MM.1S (cell line): ENCODE data around the gene GPR107.

ENCODE experiments used
- DNase-seq: peaks from one replicate; pipeline ENCODE4 v3.0.0-alpha.2; 2015
- H2AFZ ChIP-seq: fragments of 300-600 bp; sonication (generic); 2 replicates; pipeline ENCODE4 v1.6.0; 2016; ENCODE audit warnings: antibody characterized with exemption, low read length
- H3F3A ChIP-seq: fragments of 300-600 bp; sonication (generic); 2 replicates; pipeline ENCODE4 v1.6.1; 2016; ENCODE audit warnings: mild to moderate bottlenecking, antibody characterized with exemption, low read length, moderate library complexity, mixed read lengths; ENCODE audit not compliant: insufficient read depth
- H3K27ac ChIP-seq: fragments of 300-600 bp; sonication (generic); 2 replicates; pipeline ENCODE4 v1.5.1; 2016; ENCODE audit warnings: mild to moderate bottlenecking, low read length
- H3K27me3 ChIP-seq: fragments of 300-600 bp; sonication (generic); replicated peaks from 2 replicates; pipeline ENCODE4 v1.6.0; 2016; ENCODE audit warnings: low read length; ENCODE audit not compliant: insufficient read depth
- H3K36me3 ChIP-seq: fragments of 300-600 bp; sonication (generic); replicated peaks from 2 replicates; pipeline ENCODE4 v1.6.1; 2016; ENCODE audit warnings: mild to moderate bottlenecking, low read length, mixed read lengths; ENCODE audit not compliant: insufficient read depth
- H3K4me1 ChIP-seq: fragments of 300-600 bp; sonication (generic); 2 replicates; pipeline ENCODE4 v1.6.1; 2016; ENCODE audit warnings: low read length, mixed read lengths
- H3K4me2 ChIP-seq: fragments of 300-600 bp; sonication (generic); 2 replicates; pipeline ENCODE4 v1.6.0; 2016; ENCODE audit warnings: low read depth, low read length
- H3K4me3 ChIP-seq: fragments of 300-600 bp; sonication (generic); 2 replicates; pipeline ENCODE4 v1.5.1; 2016; ENCODE audit warnings: low read length, mixed read lengths
- H3K79me2 ChIP-seq: fragments of 300-600 bp; sonication (generic); 2 replicates; pipeline ENCODE4 v1.6.1; 2016; ENCODE audit warnings: mixed run types, low read length, mixed read lengths
- H3K9ac ChIP-seq: fragments of 300-600 bp; sonication (generic); 2 replicates; pipeline ENCODE4 v1.6.1; 2016; ENCODE audit warnings: low read length, mixed read lengths
- H3K9me2 ChIP-seq: fragments of 300-600 bp; sonication (generic); replicated peaks from 2 replicates; pipeline ENCODE4 v1.6.1; 2016; ENCODE audit warnings: mild to moderate bottlenecking, low read length, mixed read lengths; ENCODE audit not compliant: insufficient read depth
- H3K9me3 ChIP-seq: fragments of 300-600 bp; sonication (generic); replicated peaks from 2 replicates; pipeline ENCODE4 v1.6.1; 2016; ENCODE audit warnings: mild to moderate bottlenecking, low read length, mixed read lengths; ENCODE audit not compliant: insufficient read depth
- H4K20me1 ChIP-seq: fragments of 300-600 bp; sonication (generic); 2 replicates; pipeline ENCODE4 v1.6.1; 2016; ENCODE audit warnings: mild to moderate bottlenecking, low read length, moderate library complexity, mixed read lengths; ENCODE audit not compliant: insufficient read depth
- EZH2 ChIP-seq: fragments of 300-600 bp; sonication (generic); optimal IDR thresholded peaks from 2 replicates; pipeline ENCODE3; 2017; ENCODE audit warnings: low read depth, mild to moderate bottlenecking, antibody characterized with exemption, low read length, mixed read lengths
- EZH2phosphoT487 ChIP-seq: fragments of 300-600 bp; sonication (generic); IDR thresholded peaks from 2 replicates; pipeline ENCODE4 v1.6.1; 2018; ENCODE audit warnings: antibody characterized with exemption, low read length
- TF ChIP-seq, protein P1 (sequence below): fragments of 300-600 bp; sonication (generic); IDR thresholded peaks from 2 replicates; pipeline ENCODE4 v1.5.1; 2016; ENCODE audit warnings: antibody characterized with exemption, low read length, mixed read lengths

The GPR107 gene

DNA sequence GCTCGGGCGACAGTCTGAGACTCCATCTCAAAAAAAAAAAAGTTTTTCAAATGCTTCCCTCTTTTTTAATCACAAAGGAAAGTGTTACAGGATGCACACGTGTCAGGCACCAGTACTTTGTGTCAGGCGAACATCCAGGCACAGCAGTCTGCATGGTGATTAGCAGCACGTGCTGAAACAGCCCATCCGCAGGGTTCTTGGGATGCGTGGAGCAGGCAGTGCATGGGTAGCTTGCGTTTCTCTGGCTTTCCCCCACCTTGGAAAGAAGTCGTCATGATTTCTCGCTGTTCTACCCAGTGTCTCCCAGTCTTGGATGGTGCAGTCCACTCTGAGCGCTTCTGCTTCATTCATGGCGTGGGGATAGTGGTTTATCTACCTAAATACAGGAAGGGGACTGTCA is 35.4 kb downstream of the GPR107 start:
- Histone ChIP-seq H3K79me2 (no peaks in the 10 kb centered on the region), H3K9me2 (no peaks in the 10 kb centered on the region), H3K4me2 (no peak overlapping the region), H2AFZ (no peak overlapping the region), H3K27me3 (no peaks in the 10 kb centered on the region), H3K9ac (no peak overlapping the region), H4K20me1 (no peaks in the 10 kb centered on the region), H3K36me3 (no peaks in the 10 kb centered on the region; the same call in 1 of the 2 replicates), H3K27ac (no peak overlapping the region), H3K9me3 (no peaks in the 10 kb centered on the region), H3F3A (no peaks in the 10 kb centered on the region), H3K4me1 (no peaks in the 10 kb centered on the region), H3K4me3 (no peak overlapping the region)
- DNase-seq = no peak
- no peak for TF ChIP-seq EZH2phosphoT487
- TF ChIP-seq, protein P1, sequence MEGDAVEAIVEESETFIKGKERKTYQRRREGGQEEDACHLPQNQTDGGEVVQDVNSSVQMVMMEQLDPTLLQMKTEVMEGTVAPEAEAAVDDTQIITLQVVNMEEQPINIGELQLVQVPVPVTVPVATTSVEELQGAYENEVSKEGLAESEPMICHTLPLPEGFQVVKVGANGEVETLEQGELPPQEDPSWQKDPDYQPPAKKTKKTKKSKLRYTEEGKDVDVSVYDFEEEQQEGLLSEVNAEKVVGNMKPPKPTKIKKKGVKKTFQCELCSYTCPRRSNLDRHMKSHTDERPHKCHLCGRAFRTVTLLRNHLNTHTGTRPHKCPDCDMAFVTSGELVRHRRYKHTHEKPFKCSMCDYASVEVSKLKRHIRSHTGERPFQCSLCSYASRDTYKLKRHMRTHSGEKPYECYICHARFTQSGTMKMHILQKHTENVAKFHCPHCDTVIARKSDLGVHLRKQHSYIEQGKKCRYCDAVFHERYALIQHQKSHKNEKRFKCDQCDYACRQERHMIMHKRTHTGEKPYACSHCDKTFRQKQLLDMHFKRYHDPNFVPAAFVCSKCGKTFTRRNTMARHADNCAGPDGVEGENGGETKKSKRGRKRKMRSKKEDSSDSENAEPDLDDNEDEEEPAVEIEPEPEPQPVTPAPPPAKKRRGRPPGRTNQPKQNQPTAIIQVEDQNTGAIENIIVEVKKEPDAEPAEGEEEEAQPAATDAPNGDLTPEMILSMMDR = no peak
- TF ChIP-seq EZH2 = no peak

- Histone ChIP-seq H3K9ac (no peak overlapping the region), H3K4me3 (no peak overlapping the region), H3K9me3 (no peaks in the 10 kb centered on the region), H3K9me2 (no peaks in the 10 kb centered on the region), H3K79me2 (no peaks in the 10 kb centered on the region), H2AFZ (no peak overlapping the region), H3F3A (no peaks in the 10 kb centered on the region), H3K4me2 (no peak overlapping the region), H4K20me1 (no peaks in the 10 kb centered on the region), H3K36me3 (no peaks in the 10 kb centered on the region; the same call in 1 of the 2 replicates), H3K4me1 (no peaks in the 10 kb centered on the region), H3K27me3 (no peaks in the 10 kb centered on the region), H3K27ac (no peak overlapping the region)
- TF ChIP-seq EZH2phosphoT487 = no peak
- TF ChIP-seq, protein P1 = no peak
- TF ChIP-seq EZH2 = no peak
- no peak for DNase-seq
Measured at GRCh38 chr9:130090915-130091314, 37.2 kb downstream of the GPR107 start.

- TF ChIP-seq EZH2phosphoT487 (no peak), EZH2 (no peak)
- TF ChIP-seq, protein P1 = no peak
Measured at GRCh38 chr9:130092910-130093309, 39.2 kb downstream of the GPR107 start.

More at GRCh38 chr9:130092910-130093309, 39.2 kb downstream of the GPR107 start:
- Histone ChIP-seq H2AFZ (no peak overlapping the region), H3F3A (no peaks in the 10 kb centered on the region), H3K27me3 (no peaks in the 10 kb centered on the region), H3K36me3 (no peaks in the 10 kb centered on the region; the same call in 1 of the 2 replicates), H3K9me2 (no peaks in the 10 kb centered on the region), H3K9me3 (no peaks in the 10 kb centered on the region), H3K79me2 (no peaks in the 10 kb centered on the region), H3K4me3 (no peak overlapping the region), H3K4me2 (no peak overlapping the region), H3K27ac (no peak overlapping the region), H3K4me1 (no peaks in the 10 kb centered on the region), H4K20me1 (no peaks in the 10 kb centered on the region), H3K9ac (no peak overlapping the region)
- DNase-seq = no peak
